GM13977 (cell line): ENCODE data around the gene CEL.
"Not testable (repeated sequence)": the region's sequence is repeated elsewhere in the genome, so short reads cannot be mapped to it uniquely, and the experiment has no call there.

Experiments used
- DNase-seq: peaks from one replicate; pipeline ENCODE4 v3.0.0; 2012; ENCODE audit warnings: low spot score
- in situ Hi-C: fragments of 300-500 bp; cut with MboI; formaldehyde crosslinking; loops from one replicate; pipeline ENCODE4 v1.12.0; 2022; ENCODE audit warnings: low sequenced_read_pairs, low pct_unique_long_range_greater_than_20kb, mixed read lengths, inconsistent platforms; ENCODE audit not compliant: unreplicated experiment
- TF ChIP-seq, protein P1 (sequence below): IDR thresholded peaks from 2 replicates; pipeline ENCODE4 v1.5.1; 2012; ENCODE audit warnings: mild to moderate bottlenecking, control low read depth; ENCODE audit not compliant: insufficient read depth; ENCODE audit errors: extremely low read depth, missing control alignments

CEL gene

GRCh38 chr9:133040892-133041479 is 20.8 kb upstream of the CEL start:
- DNase-seq, in situ Hi-C loops: not testable (repeated sequence)
- TF ChIP-seq, protein P1, sequence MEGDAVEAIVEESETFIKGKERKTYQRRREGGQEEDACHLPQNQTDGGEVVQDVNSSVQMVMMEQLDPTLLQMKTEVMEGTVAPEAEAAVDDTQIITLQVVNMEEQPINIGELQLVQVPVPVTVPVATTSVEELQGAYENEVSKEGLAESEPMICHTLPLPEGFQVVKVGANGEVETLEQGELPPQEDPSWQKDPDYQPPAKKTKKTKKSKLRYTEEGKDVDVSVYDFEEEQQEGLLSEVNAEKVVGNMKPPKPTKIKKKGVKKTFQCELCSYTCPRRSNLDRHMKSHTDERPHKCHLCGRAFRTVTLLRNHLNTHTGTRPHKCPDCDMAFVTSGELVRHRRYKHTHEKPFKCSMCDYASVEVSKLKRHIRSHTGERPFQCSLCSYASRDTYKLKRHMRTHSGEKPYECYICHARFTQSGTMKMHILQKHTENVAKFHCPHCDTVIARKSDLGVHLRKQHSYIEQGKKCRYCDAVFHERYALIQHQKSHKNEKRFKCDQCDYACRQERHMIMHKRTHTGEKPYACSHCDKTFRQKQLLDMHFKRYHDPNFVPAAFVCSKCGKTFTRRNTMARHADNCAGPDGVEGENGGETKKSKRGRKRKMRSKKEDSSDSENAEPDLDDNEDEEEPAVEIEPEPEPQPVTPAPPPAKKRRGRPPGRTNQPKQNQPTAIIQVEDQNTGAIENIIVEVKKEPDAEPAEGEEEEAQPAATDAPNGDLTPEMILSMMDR: peak; percentile 56

GRCh38 chr9:133041958-133042357 is 19.8 kb upstream of the CEL start:
- no peak for DNase-seq
- TF ChIP-seq, protein P1: no peak
- in situ Hi-C loops: no loop called here

DNA sequence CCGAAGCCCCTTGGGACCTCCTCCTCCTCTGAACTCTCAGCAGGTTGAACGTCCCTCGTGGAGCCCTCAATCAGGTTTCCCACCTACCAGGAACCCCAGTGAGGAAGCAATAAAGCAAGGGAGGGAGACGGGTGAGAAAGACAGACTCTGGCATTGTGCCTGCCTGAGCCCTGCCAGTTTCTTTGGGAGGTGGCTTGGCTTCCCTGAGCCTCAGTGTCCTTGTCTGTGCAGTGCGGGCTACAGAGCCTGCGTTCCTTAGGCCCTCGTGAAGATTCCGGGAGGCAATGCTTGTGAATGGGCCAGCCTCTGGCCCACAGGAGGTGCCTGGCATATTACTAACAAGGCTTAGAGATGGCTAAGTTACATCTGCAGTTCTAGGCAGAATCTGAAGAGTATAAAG is 19.1 kb upstream of the CEL start:
- TF ChIP-seq, protein P1: no peak
- in situ Hi-C loops: no loop called here
- no peak for DNase-seq

GRCh38 chr9:133043449-133044035 is 18.2 kb upstream of the CEL start:
- TF ChIP-seq, protein P1: no peak
- in situ Hi-C loops: no loop called here
- DNase-seq: no peak

DNA sequence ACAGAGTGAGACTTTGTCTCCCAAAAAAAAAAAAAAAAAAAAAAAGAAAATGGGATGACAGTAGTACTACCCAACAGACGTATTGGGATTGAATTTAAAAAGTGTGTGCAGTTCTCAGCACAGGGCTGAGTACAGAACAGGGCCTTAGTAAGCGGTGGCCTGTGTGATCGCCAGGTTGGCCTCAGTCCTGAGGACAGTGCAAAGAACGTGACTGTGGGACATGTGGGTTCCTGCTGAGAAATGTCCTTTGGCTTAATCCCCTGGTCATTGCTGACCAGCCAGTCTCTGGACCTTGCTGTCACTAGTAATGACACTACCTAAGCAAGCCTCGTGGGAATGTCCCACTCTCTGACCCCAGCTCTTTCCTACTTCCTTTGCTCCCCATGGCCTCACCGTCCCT is 17.7 kb upstream of the CEL start:
- no peak for DNase-seq
- TF ChIP-seq, protein P1: no peak
- in situ Hi-C loops: no loop called here

GRCh38 chr9:133044661-133045060 is 17.1 kb upstream of the CEL start:
- in situ Hi-C loops: no loop called here
- TF ChIP-seq, protein P1: no peak
- DNase-seq: no peak
